ENCODE data around the gene LRTM2. TPM values are rescaled to one million over a fixed set of nuclear protein-coding genes. Genes with fewer than 3 reads are reported as not detected.

The LRTM2 gene
- total and polyA plus RNA-seq, 2 donors (not counting 1 experiment from before 2014, with no cell fraction given): not detected

- H3K27ac ChIP-seq (ENCODE audit: insufficient read depth, low read length): no peak overlapping the region
- H3K9ac ChIP-seq (ENCODE audit: insufficient read depth, low read length): no peak overlapping the region
- no peak for DNase-seq (ENCODE audit: low read depth in 2 of 2)
- no peaks in the 10 kb centered on the region for H4K20me1 ChIP-seq (ENCODE audit: control insufficient read depth, extremely low read depth, insufficient read depth, low read length)
- H3K9me3 ChIP-seq (ENCODE audit: control insufficient read depth, insufficient read depth, low read depth, low read length): no peaks in the 10 kb centered on the region
- no peak overlapping the region for H3K4me2 ChIP-seq (ENCODE audit: extremely low read depth, insufficient read depth, low read length)
- TF ChIP-seq CTCF (conservative IDR thresholded peaks at IDR 0.05 in 1 of 2, IDR thresholded peaks at IDR 0.05 in 1 of 2; ENCODE audit: low read depth in 1 of 2, low read length in 2 of 2): no peak
- TF ChIP-seq EZH2 (IDR thresholded peaks at IDR 0.05; ENCODE audit: low read length, missing control alignments): no peak
- no peaks in the 10 kb centered on the region for H3K36me3 ChIP-seq (ENCODE audit: control insufficient read depth, insufficient read depth, low read length)
- peaks cover 26% of the 10 kb centered on the region for H3K27me3 ChIP-seq (ENCODE audit: control insufficient read depth, insufficient read depth, low read length)
- no peak overlapping the region for H3K4me3 ChIP-seq (replicated peaks in 1 of 4; ENCODE audit: control extremely low read depth in 1 of 4, insufficient read depth in 1 of 4, low read depth in 3 of 4, low read length in 4 of 4)
- H3K4me1 ChIP-seq (ENCODE audit: control insufficient read depth, extremely low read depth, insufficient read depth, low read length): no peaks in the 10 kb centered on the region
- no peak overlapping the region for H2AFZ ChIP-seq (ENCODE audit: low read length)
- no peaks in the 10 kb centered on the region for H3K79me2 ChIP-seq (ENCODE audit: control insufficient read depth, insufficient read depth, low read length)
These were observed 57.8 kb downstream of the LRTM2 start for GRCh38 chr12:1878214-1878613.

DNA sequence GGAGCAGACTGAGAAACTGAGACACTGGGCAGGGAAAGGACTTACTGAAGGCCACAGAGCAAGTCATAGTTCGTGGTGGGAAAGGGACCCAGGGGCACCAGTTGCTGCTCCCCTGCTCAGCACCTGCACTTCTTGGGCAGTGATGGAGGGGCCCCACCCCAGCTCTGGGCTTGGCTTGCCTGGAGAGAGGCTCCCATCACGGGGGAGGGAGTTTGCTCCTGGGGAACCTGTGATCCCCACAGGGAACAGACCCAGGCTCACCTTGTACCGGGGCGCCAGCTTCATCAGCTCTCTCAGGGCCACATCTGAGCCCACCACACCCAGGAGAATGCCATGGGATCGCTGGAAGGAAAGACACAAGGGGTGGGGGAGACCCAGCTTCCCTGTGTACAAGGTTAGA is 58.3 kb downstream of the LRTM2 start:
- Histone ChIP-seq H3K27me3 (ENCODE audit: control insufficient read depth, insufficient read depth, low read length) (peaks cover 30% of the 10 kb centered on the region), H3K79me2 (ENCODE audit: control insufficient read depth, insufficient read depth, low read length) (no peaks in the 10 kb centered on the region)

GRCh38 chr12:1879633-1880032 is 59.3 kb downstream of the LRTM2 start:
- no peaks in the 10 kb centered on the region for H4K20me1 ChIP-seq (ENCODE audit: control insufficient read depth, extremely low read depth, insufficient read depth, low read length)
- H3K4me2 ChIP-seq (ENCODE audit: extremely low read depth, insufficient read depth, low read length): no peak overlapping the region
- TF ChIP-seq EZH2 (IDR thresholded peaks at IDR 0.05; ENCODE audit: low read length, missing control alignments): no peak
- no peak for TF ChIP-seq CTCF (conservative IDR thresholded peaks at IDR 0.05 in 1 of 2, IDR thresholded peaks at IDR 0.05 in 1 of 2; ENCODE audit: low read depth in 1 of 2, low read length in 2 of 2)
- no peak overlapping the region for H3K9ac ChIP-seq (ENCODE audit: insufficient read depth, low read length)
- H3K4me1 ChIP-seq (ENCODE audit: control insufficient read depth, extremely low read depth, insufficient read depth, low read length): no peaks in the 10 kb centered on the region
- no peak overlapping the region for H2AFZ ChIP-seq (ENCODE audit: low read length)
- no peak for DNase-seq (ENCODE audit: low read depth in 2 of 2)
- no peaks in the 10 kb centered on the region for H3K9me3 ChIP-seq (ENCODE audit: control insufficient read depth, insufficient read depth, low read depth, low read length)
- H3K27me3 ChIP-seq (ENCODE audit: control insufficient read depth, insufficient read depth, low read length): peaks cover 24% of the 10 kb centered on the region
- no peaks in the 10 kb centered on the region for H3K79me2 ChIP-seq (ENCODE audit: control insufficient read depth, insufficient read depth, low read length)
- H3K36me3 ChIP-seq (ENCODE audit: control insufficient read depth, insufficient read depth, low read length): no peaks in the 10 kb centered on the region
- no peak overlapping the region for H3K27ac ChIP-seq (ENCODE audit: insufficient read depth, low read length)
- no peak overlapping the region for H3K4me3 ChIP-seq (replicated peaks in 1 of 4; ENCODE audit: control extremely low read depth in 1 of 4, insufficient read depth in 1 of 4, low read depth in 3 of 4, low read length in 4 of 4)

More for the DNA sequence above, 58.3 kb downstream of the LRTM2 start:
- Histone ChIP-seq H3K4me1 (ENCODE audit: control insufficient read depth, extremely low read depth, insufficient read depth, low read length) (no peaks in the 10 kb centered on the region), H3K4me3 (replicated peaks in 1 of 4; ENCODE audit: control extremely low read depth in 1 of 4, insufficient read depth in 1 of 4, low read depth in 3 of 4, low read length in 4 of 4) (no peak overlapping the region), H3K36me3 (ENCODE audit: control insufficient read depth, insufficient read depth, low read length) (no peaks in the 10 kb centered on the region), H3K4me2 (ENCODE audit: extremely low read depth, insufficient read depth, low read length) (no peak overlapping the region), H3K9me3 (ENCODE audit: control insufficient read depth, insufficient read depth, low read depth, low read length) (no peaks in the 10 kb centered on the region), H2AFZ (ENCODE audit: low read length) (no peak overlapping the region), H4K20me1 (ENCODE audit: control insufficient read depth, extremely low read depth, insufficient read depth, low read length) (no peaks in the 10 kb centered on the region), H3K27ac (ENCODE audit: insufficient read depth, low read length) (no peak overlapping the region), H3K9ac (ENCODE audit: insufficient read depth, low read length) (no peak overlapping the region)
- no peak for DNase-seq (ENCODE audit: low read depth in 2 of 2)
- TF ChIP-seq EZH2 (IDR thresholded peaks at IDR 0.05; ENCODE audit: low read length, missing control alignments) (no peak), CTCF (conservative IDR thresholded peaks at IDR 0.05 in 1 of 2, IDR thresholded peaks at IDR 0.05 in 1 of 2; ENCODE audit: low read depth in 1 of 2, low read length in 2 of 2) (no peak)

Measured in fibroblast of lung (primary cell).